Measurements from ENCODE around the gene OLFM4. TPM values are rescaled to one million over a fixed set of nuclear protein-coding genes. Genes with fewer than 3 reads are reported as not detected.
A peak's percentile ranks its signal among the peaks of the same experiment; 100 is the strongest.

Gene OLFM4
- total RNA-seq, 4 donors from 2014 or later, result 0.11 to 3.5 TPM; not detected in 2

GRCh38 chr13:53020764-53021335, 7.8 kb upstream of the OLFM4 start:
- intact Hi-C loops (cut with DNase I), result loop anchor here (10.0 kb wide), 1 partner anchor 124 kb away; no protein-coding TSS in a partner anchor
- peaks cover 53 to 54% of the 10 kb centered on the region in 2 donors for H3K4me1 ChIP-seq
- no peaks in the 10 kb centered on the region for H3K27me3 ChIP-seq
- no peaks in the 10 kb centered on the region for H3K36me3 ChIP-seq
- TF ChIP-seq CTCF (IDR thresholded peaks at IDR 0.05), result no peak
- no peak for TF ChIP-seq POLR2A (IDR thresholded peaks at IDR 0.05)
- DNase-seq, result no peak
- H3K4me3 ChIP-seq (replicated peaks in 1 of 3), result no peak overlapping the region
- H3K27ac ChIP-seq, result peak overlapping the region; percentile 78 to 90 (median 86)
- no peaks in the 10 kb centered on the region for H3K9me3 ChIP-seq
- WGBS, 2 donors, result 92 to 96% methylated on average over 5 of the region's 5 CpGs

- Histone ChIP-seq H3K9me3 (no peaks in the 10 kb centered on the region), H3K27me3 (no peaks in the 10 kb centered on the region), H3K4me3 (replicated peaks in 1 of 3) (no peak overlapping the region), H3K36me3 (no peaks in the 10 kb centered on the region), H3K27ac (no peak overlapping the region), H3K4me1 (peaks cover 38 to 40% of the 10 kb centered on the region in 2 donors)
- WGBS, 2 donors, result 86 to 87% methylated on average over 2 of the region's 2 CpGs
- intact Hi-C loops (cut with DNase I), result loop anchor here (10.0 kb wide), 1 partner anchor 122 kb away; no protein-coding TSS in a partner anchor
- DNase-seq, result no peak
- no peak for TF ChIP-seq POLR2A (IDR thresholded peaks at IDR 0.05)
- TF ChIP-seq CTCF (IDR thresholded peaks at IDR 0.05), result no peak
Measured at GRCh38 chr13:53023246-53023645, 5.4 kb upstream of the OLFM4 start.

- 75 to 86% methylated on average over 5 of the region's 5 CpGs for WGBS, 2 donors
- Histone ChIP-seq H3K27ac (no peak overlapping the region), H3K27me3 (no peaks in the 10 kb centered on the region), H3K9me3 (no peaks in the 10 kb centered on the region), H3K36me3 (no peaks in the 10 kb centered on the region), H3K4me1 (no peaks in the 10 kb centered on the region), H3K4me3 (replicated peaks in 1 of 3) (no peak overlapping the region)
- no peak for TF ChIP-seq CTCF (IDR thresholded peaks at IDR 0.05)
- no peak for TF ChIP-seq POLR2A (IDR thresholded peaks at IDR 0.05)
- no peak for DNase-seq
- intact Hi-C loops (cut with DNase I), result loop anchor here (10.0 kb wide), 1 partner anchor 117 kb away; no protein-coding TSS in a partner anchor
Measured at GRCh38 chr13:53028063-53028462, 550 bp upstream of the OLFM4 start.

- intact Hi-C loops (cut with DNase I), result no loop called here
- no peak overlapping the region for H3K4me3 ChIP-seq (replicated peaks in 1 of 3)
- TF ChIP-seq CTCF (IDR thresholded peaks at IDR 0.05), result no peak
- no peak for TF ChIP-seq POLR2A (IDR thresholded peaks at IDR 0.05)
- H3K36me3 ChIP-seq, result no peaks in the 10 kb centered on the region
- no peak for DNase-seq
- H3K27me3 ChIP-seq, result no peaks in the 10 kb centered on the region
- no peak overlapping the region for H3K27ac ChIP-seq
- no peaks in the 10 kb centered on the region for H3K9me3 ChIP-seq
- no peaks in the 10 kb centered on the region for H3K4me1 ChIP-seq
- WGBS, 2 donors, result 50 to 90% methylated on average over 1 of the region's 1 CpG
Measured at GRCh38 chr13:53032849-53033248, 4.2 kb downstream of the OLFM4 start.

- Histone ChIP-seq H3K27ac (no peak overlapping the region), H3K9me3 (no peaks in the 10 kb centered on the region), H3K4me3 (replicated peaks in 1 of 3) (no peak overlapping the region), H3K4me1 (peaks cover 0 to 4% of the 10 kb centered on the region in 2 donors), H3K36me3 (no peaks in the 10 kb centered on the region), H3K27me3 (no peaks in the 10 kb centered on the region)
- intact Hi-C loops (cut with DNase I), result no loop called here
- 95 to 100% methylated on average over 1 of the region's 1 CpG for WGBS, 2 donors
- no peak for TF ChIP-seq CTCF (IDR thresholded peaks at IDR 0.05)
- TF ChIP-seq POLR2A (IDR thresholded peaks at IDR 0.05), result no peak
- no peak for DNase-seq
Measured at GRCh38 chr13:53038993-53039392, 10.4 kb downstream of the OLFM4 start.

Data from thyroid gland (tissue), 4 donors.